HCT116 (cell line): ENCODE results near the gene PHACTR1. TPM values are rescaled to one million over a fixed set of nuclear protein-coding genes. Genes with fewer than 3 reads are reported as not detected.

Source experiments
- ATAC-seq: fragments of 200-7000 bp; cut with Tn5 transposase; 2 replicates; pipeline ENCODE4 v1.9.1; 2020; ENCODE audit warnings: mild to moderate bottlenecking, moderate library complexity
- BruUV-seq: library from RNA; stranded (reverse); fragments of 400-500 nt; replicated peaks from 2 replicates; lab custom pipeline; 2021; lab: Mats Ljungman, UMichigan
- CTCF ChIA-PET: fragments of 300-600 bp; sonication (Branson Sonifier 250); formaldehyde crosslinking; loops from one replicate; lab custom pipeline; 2021; ENCODE audit warnings: antibody characterized with exemption; lab: Charles Lee
- POLR2A ChIA-PET: fragments of 300-600, 350-600 bp; sonication (Branson Sonifier 250); formaldehyde crosslinking; loops from one replicate; lab custom pipeline; 2021; ENCODE audit warnings: antibody characterized with exemption; lab: Charles Lee
- RAD21 ChIA-PET, 2 experiments: fragments of 300-600 bp; sonication (Branson Sonifier 250); formaldehyde crosslinking; loops; one replicate each; lab custom pipeline; 2023; ENCODE audit warnings: low total read pairs in 2 of 2; ENCODE audit not compliant: uncharacterized antibody in 2 of 2, unreplicated experiment in 2 of 2, low non-redundant PET in 1 of 2; lab: Charles Lee
- DNase-seq: peaks from one replicate; pipeline ENCODE4 v3.0.0-alpha.2; 2010; ENCODE audit warnings: low read depth, low spot score
- H2AFZ ChIP-seq: fragments of 200-600 bp; shearing (Covaris generic), sonication (generic); 2 replicates; pipeline ENCODE4 v1.6.1; 2017; ENCODE audit warnings: low read depth, mixed run types, mixed read lengths, antibody characterized with exemption, low read length; ENCODE audit not compliant: poor library complexity, severe bottlenecking
- H3K27ac ChIP-seq: 2 replicates; pipeline ENCODE4 v1.5.1; 2012; ENCODE audit warnings: low read depth, low read length
- H3K27me3 ChIP-seq: fragments of 200-600 bp; sonication (generic); 2 replicates; pipeline ENCODE4 v1.6.1; 2016; ENCODE audit warnings: mixed run types, low read length, mixed read lengths; ENCODE audit not compliant: insufficient read depth
- H3K36me3 ChIP-seq, 2 experiments: fragments of 200-500 bp in 1 of 2; fragments of 200-600 bp in 1 of 2; sonication (Bioruptor generic) in 1 of 2; sonication (generic) in 1 of 2; 2 replicates each; pipeline versions ENCODE4 v1.5.1 to v1.6.1; 2014 to 2016; ENCODE audit warnings: low read length in 2 of 2, inconsistent platforms in 1 of 2, mixed read lengths in 1 of 2, mixed run types in 1 of 2; ENCODE audit not compliant: insufficient read depth in 2 of 2, control insufficient read depth in 1 of 2
- H3K4me1 ChIP-seq, 2 experiments: fragments of 200-600 bp in 1 of 2; sonication (generic) in 1 of 2; 2 replicates each; pipeline versions ENCODE4 v1.5.1 to v1.6.1; 2012 to 2017; ENCODE audit warnings: low read length in 2 of 2, inconsistent platforms in 1 of 2, mild to moderate bottlenecking in 1 of 2, mixed read lengths in 1 of 2, mixed run types in 1 of 2, moderate library complexity in 1 of 2; ENCODE audit not compliant: insufficient read depth in 2 of 2, control insufficient read depth in 1 of 2
- H3K4me2 ChIP-seq: fragments of 200-600 bp; sonication (generic); 2 replicates; pipeline ENCODE4 v1.6.1; 2017; ENCODE audit warnings: mixed run types, low read length, mixed read lengths
- H3K4me3 ChIP-seq, 2 experiments: fragments of 200-600 bp in 1 of 2; sonication (generic) in 1 of 2; replicated peaks in 1 of 2; 2 replicates each; pipeline ENCODE4 v1.5.1; 2011 to 2016; ENCODE audit warnings: low read length in 2 of 2, control low read depth in 1 of 2, low read depth in 1 of 2, mild to moderate bottlenecking in 1 of 2, mixed read lengths in 1 of 2, mixed run types in 1 of 2
- H3K79me2 ChIP-seq: fragments of 200-600 bp; sonication (generic); 2 replicates; pipeline ENCODE4 v1.6.1; 2017; ENCODE audit warnings: mild to moderate bottlenecking, mixed run types, low read length, moderate library complexity, mixed read lengths; ENCODE audit not compliant: insufficient read depth
- H3K9ac ChIP-seq: fragments of 200-600 bp; sonication (generic); 2 replicates; pipeline ENCODE4 v1.6.1; 2016; ENCODE audit warnings: low read length, mixed read lengths
- H3K9me2 ChIP-seq: fragments of 200-600 bp; sonication (generic), shearing (Covaris generic); 2 replicates; pipeline ENCODE4 v1.6.1; 2017; ENCODE audit warnings: mixed run types, mild to moderate bottlenecking, moderate library complexity; ENCODE audit not compliant: insufficient read depth
- H3K9me3 ChIP-seq, 2 experiments: fragments of 200-500 bp in 1 of 2; fragments of 200-600 bp in 1 of 2; sonication (Bioruptor generic) in 1 of 2; sonication (generic) in 1 of 2; 2 replicates each; pipeline ENCODE4 v1.6.1; 2014 to 2017; ENCODE audit warnings: low read length in 2 of 2, mixed read lengths in 2 of 2, inconsistent platforms in 1 of 2, low read depth in 1 of 2, mild to moderate bottlenecking in 1 of 2, mixed run types in 1 of 2, moderate library complexity in 1 of 2; ENCODE audit not compliant: control insufficient read depth in 1 of 2, insufficient read depth in 1 of 2
- H4K20me1 ChIP-seq: fragments of 200-600 bp; sonication (generic), shearing (Covaris generic); 2 replicates; pipeline ENCODE4 v1.6.1; 2017; ENCODE audit warnings: mixed run types, mild to moderate bottlenecking, moderate library complexity; ENCODE audit not compliant: insufficient read depth
- ATF3 ChIP-seq: IDR thresholded peaks from 2 replicates; pipeline ENCODE4 v1.6.1; 2012
- CTCF ChIP-seq, 3 experiments: fragments of 200-600 bp in 1 of 3; sonication (generic) in 1 of 3; IDR thresholded peaks in 2 of 3; conservative IDR thresholded peaks in 1 of 3; 2 replicates each; pipeline ENCODE4 v1.5.1; 2012 to 2017; ENCODE audit warnings: low read depth in 2 of 3, low read length in 2 of 3, antibody characterized with exemption in 1 of 3, borderline replicate concordance in 1 of 3, control low read depth in 1 of 3, mild to moderate bottlenecking in 1 of 3, mixed read lengths in 1 of 3, mixed run types in 1 of 3, moderate library complexity in 1 of 3; ENCODE audit not compliant: insufficient read depth in 1 of 3
- ELF1 ChIP-seq: IDR thresholded peaks from 2 replicates; pipeline ENCODE4 v1.6.1; 2012; ENCODE audit warnings: low read depth, borderline replicate concordance
- EZH2 ChIP-seq: fragments of 200-600 bp; sonication (generic); IDR thresholded peaks from 2 replicates; pipeline ENCODE4 v1.6.1; 2017; ENCODE audit warnings: antibody characterized with exemption, mixed run types
- EZH2phosphoT487 ChIP-seq: fragments of 200-600 bp; IDR thresholded peaks from 2 replicates; pipeline ENCODE4 v1.6.1; 2018; ENCODE audit warnings: antibody characterized with exemption, borderline replicate concordance
- FOSL1 ChIP-seq: IDR thresholded peaks from 2 replicates; pipeline ENCODE4 v1.6.1; 2012; ENCODE audit warnings: low read depth
- JUND ChIP-seq: IDR thresholded peaks from 2 replicates; pipeline ENCODE4 v1.6.1; 2012
- POLR2A ChIP-seq: IDR thresholded peaks from 2 replicates; pipeline ENCODE4 v1.7.0; 2011; ENCODE audit warnings: borderline replicate concordance; ENCODE audit not compliant: insufficient read depth, insufficient read length; ENCODE audit errors: extremely low read depth
- POLR2AphosphoS5 ChIP-seq: IDR thresholded peaks from 2 replicates; pipeline ENCODE4 v1.6.1; 2011; ENCODE audit warnings: mild to moderate bottlenecking, low read depth, low read length, moderate library complexity
- REST ChIP-seq: IDR thresholded peaks from 2 replicates; pipeline ENCODE4 v1.6.1; 2012; ENCODE audit warnings: low read depth
- SIN3A ChIP-seq: IDR thresholded peaks from 2 replicates; pipeline ENCODE4 v1.6.1; 2012; ENCODE audit warnings: low read depth
- SRF ChIP-seq: IDR thresholded peaks from 2 replicates; pipeline ENCODE4 v1.6.1; 2012; ENCODE audit warnings: low read depth
- YY1 ChIP-seq: IDR thresholded peaks from 2 replicates; pipeline ENCODE4 v1.6.1; 2011; ENCODE audit warnings: low read length, low read depth, moderate library complexity, mild to moderate bottlenecking; ENCODE audit not compliant: insufficient replicate concordance; ENCODE audit errors: extremely low read depth
- ZBTB33 ChIP-seq: IDR thresholded peaks from 2 replicates; pipeline ENCODE4 v1.6.1; 2011; ENCODE audit warnings: mild to moderate bottlenecking, low read length, moderate library complexity; ENCODE audit not compliant: insufficient replicate concordance; ENCODE audit errors: extremely low read depth
- ZFX ChIP-seq: fragments of 450-650 bp; IDR thresholded peaks from 2 replicates; pipeline ENCODE4 v1.6.1; 2017
- ZNF274 ChIP-seq: fragments of 200-500 bp; sonication (Bioruptor generic); IDR thresholded peaks from 2 replicates; pipeline ENCODE4 v1.6.1; 2014; ENCODE audit warnings: mild to moderate bottlenecking, low read depth, low read length, inconsistent platforms
- intact Hi-C: fragments of 100-400 bp; cut with micrococcal nuclease; formaldehyde crosslinking; loops from 2 replicates; pipeline ENCODE4 v1.10.0; 2022
- total RNA-seq: library from RNA; stranded (reverse); gene quantifications from one replicate; pipeline ENCODE4 v1.2.1, GENCODE V29; 2021; ENCODE audit not compliant: unreplicated experiment
- TF ChIP-seq, protein P1 (sequence below): IDR thresholded peaks from 2 replicates; pipeline ENCODE4 v1.6.1; 2012

Gene PHACTR1
- total RNA-seq, 1 experiment from 2014 or later = 0.17 TPM

GRCh38 chr6:12950976-12951375, 234.4 kb downstream of the PHACTR1 start (continued):
- TF ChIP-seq REST = no peak
- no peak for TF ChIP-seq EZH2phosphoT487
- TF ChIP-seq ZNF274 = no peak
- TF ChIP-seq ATF3 = no peak

GRCh38 chr6:12951415-12951814, 234.8 kb downstream of the PHACTR1 start:
- Histone ChIP-seq H3K4me2 (no peak overlapping the region), H3K27me3 (peaks cover 35% of the 10 kb centered on the region), H2AFZ (no peak overlapping the region), H3K27ac (no peak overlapping the region), H3K4me3 (no peak overlapping the region), H3K9ac (no peak overlapping the region), H3K36me3 (no peaks in the 10 kb centered on the region), H4K20me1 (no peaks in the 10 kb centered on the region), H3K79me2 (no peaks in the 10 kb centered on the region), H3K9me2 (no peaks in the 10 kb centered on the region), H3K4me1 (no peaks in the 10 kb centered on the region), H3K9me3 (no peaks in the 10 kb centered on the region)
- ChIA-PET RAD21 (no interaction called here), POLR2A (no interaction called here), CTCF (no interaction called here)
- intact Hi-C loops = no loop called here
- no TSS peak for BruUV-seq
- no peak for DNase-seq
- no peak for ATAC-seq
- TF ChIP-seq CTCF (IDR thresholded peaks at IDR 0.05 in 2 of 3, conservative IDR thresholded peaks at IDR 0.05 in 1 of 3; ENCODE audit: borderline replicate concordance in 1 of 3, insufficient read depth in 1 of 3, low read depth in 2 of 3, low read length in 2 of 3) (no peak), ZBTB33 (no peak), SRF (no peak), ELF1 (no peak), EZH2phosphoT487 (no peak), ZFX (no peak), POLR2A (no peak), EZH2 (no peak), SIN3A (no peak), FOSL1 (no peak), JUND (no peak), YY1 (no peak), POLR2AphosphoS5 (no peak), ATF3 (no peak)
- TF ChIP-seq, protein P1, sequence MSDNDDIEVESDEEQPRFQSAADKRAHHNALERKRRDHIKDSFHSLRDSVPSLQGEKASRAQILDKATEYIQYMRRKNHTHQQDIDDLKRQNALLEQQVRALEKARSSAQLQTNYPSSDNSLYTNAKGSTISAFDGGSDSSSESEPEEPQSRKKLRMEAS = no peak
